Activated naive CD4-positive, alpha-beta T cell treated with anti-CD3 and anti-CD28 coated beads, Interleukin-2, amount 50 U/mL, for 72 hours (primary cell): ENCODE data around the gene PTPN11. TPM values are rescaled to one million over a fixed set of nuclear protein-coding genes. Genes with fewer than 3 reads are reported as not detected.
A peak's percentile ranks its signal among the peaks of the same experiment; 100 is the strongest.
"Not testable (repeated sequence)": the region's sequence is repeated elsewhere in the genome, so short reads cannot be mapped to it uniquely, and the experiment has no call there.

Source experiments
- ATAC-seq, 2 donors: fragments of 150-1000 bp; cut with Tn5 transposase; 2 replicates each; pipeline ENCODE4 v1.10.0; 2021; ENCODE audit warnings: mild to moderate bottlenecking in 2 of 2, moderate library complexity in 2 of 2
- DNase-seq, 2 donors: peaks; one replicate each; pipeline ENCODE4 v3.0.0; 2021 to 2022; ENCODE audit warnings: low spot score in 2 of 2
- H3K27ac Mint-ChIP-seq, 2 donors: one replicate each; pipeline ENCODE4 v1.8.0; 2022; ENCODE audit warnings: mild to moderate bottlenecking in 2 of 2, mixed read lengths in 2 of 2
- H3K36me3 Mint-ChIP-seq, 2 donors: one replicate each; pipeline ENCODE4 v1.8.0; 2022; ENCODE audit warnings: mixed read lengths in 2 of 2
- H3K9me3 Mint-ChIP-seq, 2 donors: one replicate each; pipeline ENCODE4 v1.8.0; 2022; ENCODE audit warnings: mixed read lengths in 2 of 2
- total RNA-seq, 2 donors: library from RNA; stranded (reverse); gene quantifications; one replicate each; pipeline ENCODE4 v1.2.3, GENCODE V29; 2022

The PTPN11 gene
- total RNA-seq, 2 donors from 2014 or later: 105 to 118 TPM

- Mint-ChIP-seq H3K9me3 (no peaks in the 10 kb centered on the region), H3K36me3 (peaks cover 39 to 45% of the 10 kb centered on the region in 2 donors), H3K27ac (peak overlapping the region in 1 of 2 donors; percentile 53)
- DNase-seq (no peak), ATAC-seq (no peak)
Measured at GRCh38 chr12:112406519-112407488, 11.9 kb upstream of the PTPN11 start.

- ATAC-seq, DNase-seq, H3K9me3 Mint-ChIP-seq: not testable (repeated sequence)
- peak overlapping the region; percentile 98 to 100 for H3K27ac Mint-ChIP-seq
- peaks cover 39 to 45% of the 10 kb centered on the region in 2 donors for H3K36me3 Mint-ChIP-seq
Measured at GRCh38 chr12:112407683-112408082, 11.1 kb upstream of the PTPN11 start.

DNA sequence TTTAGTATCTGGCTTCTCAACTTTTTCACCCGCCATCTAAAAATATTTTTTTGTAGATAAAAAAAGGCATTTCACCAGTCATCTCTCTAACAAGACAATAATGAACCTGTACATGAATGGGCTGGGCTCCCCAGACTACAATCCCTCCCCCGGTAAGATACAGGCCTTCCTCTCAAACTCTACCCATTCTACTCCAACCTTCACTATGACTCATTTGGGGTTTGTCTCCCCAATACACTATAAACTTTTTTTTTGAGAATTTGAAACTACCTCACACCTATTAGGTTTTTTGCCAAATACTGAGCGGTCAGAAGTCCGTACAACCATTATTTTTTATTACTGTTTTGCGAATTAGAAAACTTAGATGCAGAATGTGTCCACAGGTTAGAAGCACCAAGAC is 10.1 kb upstream of the PTPN11 start:
- Mint-ChIP-seq H3K27ac (peak overlapping the region; percentile 98 to 100), H3K36me3 (peaks cover 39 to 45% of the 10 kb centered on the region in 2 donors), H3K9me3 (no peaks in the 10 kb centered on the region)
- no peak for DNase-seq
- peak; percentile 26 to 50 for ATAC-seq

- peak; percentile 93 to 94 for ATAC-seq
- DNase-seq: peak; percentile 78 to 82
- no peaks in the 10 kb centered on the region for H3K9me3 Mint-ChIP-seq
- peak within 1 kb of the TSS; percentile 98 to 100 for H3K27ac Mint-ChIP-seq
- H3K36me3 Mint-ChIP-seq: peaks cover 39 to 44% of the 10 kb centered on the region in 2 donors
Measured at GRCh38 chr12:112409064-112409905, 9.5 kb upstream of the PTPN11 start, which contains the start of gene RPL6. Gene RPL6, minus strand, starts transcription at chr12:112409605. Its CDS starts 949 bp downstream, at chr12:112408656.

DNA sequence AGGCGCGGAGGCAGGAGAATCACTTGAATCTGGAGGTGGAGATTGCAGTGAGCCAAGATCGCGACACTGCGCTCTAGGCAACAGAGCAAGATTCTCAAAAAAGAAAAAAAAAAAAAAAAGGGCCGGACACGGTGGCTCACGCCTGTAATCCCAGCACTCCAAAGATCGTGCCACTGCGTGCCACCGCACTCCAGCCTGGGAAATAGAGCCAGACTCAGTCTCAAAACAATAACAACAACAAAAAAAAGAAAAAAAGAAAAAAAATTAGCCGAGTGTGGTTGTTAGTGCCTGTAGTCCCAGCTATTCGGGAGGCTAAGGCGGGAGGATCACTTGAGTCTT is 8.9 kb upstream of the PTPN11 start:
- peak overlapping the region; percentile 98 to 100 for H3K27ac Mint-ChIP-seq

GRCh38 chr12:112413855-112414625 is 4.7 kb upstream of the PTPN11 start:
- ATAC-seq (no peak), DNase-seq (no peak)
- H3K27ac Mint-ChIP-seq: no peak overlapping the region
- no peaks in the 10 kb centered on the region for H3K9me3 Mint-ChIP-seq
- H3K36me3 Mint-ChIP-seq: peaks cover 11 to 12% of the 10 kb centered on the region in 2 donors

More for the DNA sequence above, 8.9 kb upstream of the PTPN11 start:
- H3K9me3 Mint-ChIP-seq: no peaks in the 10 kb centered on the region
- DNase-seq: no peak
- no peak for ATAC-seq
- peaks cover 38 to 39% of the 10 kb centered on the region in 2 donors for H3K36me3 Mint-ChIP-seq

GRCh38 chr12:112415457-112415856 is 3.3 kb upstream of the PTPN11 start:
- peaks cover 12 to 14% of the 10 kb centered on the region in 2 donors for H3K36me3 Mint-ChIP-seq
- not testable (repeated sequence) for ATAC-seq, H3K9me3 Mint-ChIP-seq, H3K27ac Mint-ChIP-seq, DNase-seq

- Mint-ChIP-seq H3K36me3 (peaks cover 12 to 19% of the 10 kb centered on the region in 2 donors), H3K27ac (peak overlapping the region; percentile 99), H3K9me3 (no peaks in the 10 kb centered on the region)
- ATAC-seq: peak in 1 of 2 donors; percentile 2
- no peak for DNase-seq
Measured at GRCh38 chr12:112418273-112418607, 507 bp upstream of the PTPN11 start.

DNA sequence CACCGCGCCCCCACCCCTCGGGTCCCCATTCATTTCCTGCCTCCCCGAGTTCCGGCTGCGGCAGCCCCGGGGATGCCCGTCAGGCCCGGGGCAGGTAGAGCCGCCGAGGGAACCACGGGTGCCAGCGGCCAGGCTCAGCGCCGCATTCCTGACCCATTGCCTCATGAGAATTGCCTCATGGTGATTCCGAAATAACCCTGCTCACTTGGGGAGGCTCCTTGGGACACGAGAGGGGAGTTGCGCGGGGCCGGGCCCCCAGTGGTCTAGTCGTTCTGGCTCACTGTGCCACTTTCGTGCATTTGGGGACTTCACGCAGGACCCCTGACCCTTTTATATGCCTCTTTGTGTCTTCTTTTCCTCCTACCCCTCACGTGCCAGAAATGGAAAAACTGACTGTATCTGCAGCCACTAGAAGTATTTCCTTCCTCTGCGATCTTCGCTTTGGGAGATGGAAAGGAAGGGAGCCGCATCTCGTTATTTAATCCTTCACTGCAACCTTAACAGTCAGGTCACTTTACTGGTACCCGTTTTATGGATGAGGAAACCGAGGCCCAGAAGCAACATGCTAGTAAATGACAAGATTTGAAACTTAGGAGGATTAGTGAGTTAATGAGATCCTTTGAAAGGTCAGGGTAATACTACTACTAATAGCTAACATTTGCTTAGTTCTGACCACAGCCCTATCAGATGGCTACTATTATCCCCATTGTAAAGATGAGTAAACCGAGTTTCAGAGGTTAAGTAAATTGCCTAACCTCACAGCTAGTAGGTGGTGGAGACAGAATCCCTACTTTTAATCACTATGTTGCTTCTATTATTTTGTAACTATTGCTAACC is 768 bp downstream of the PTPN11 start:
- H3K27ac Mint-ChIP-seq: peak overlapping the region; percentile 99
- no peak for DNase-seq
- H3K36me3 Mint-ChIP-seq: peaks cover 12 to 19% of the 10 kb centered on the region in 2 donors
- peak in 1 of 2 donors; percentile 47 for ATAC-seq
- H3K9me3 Mint-ChIP-seq: no peaks in the 10 kb centered on the region

DNA sequence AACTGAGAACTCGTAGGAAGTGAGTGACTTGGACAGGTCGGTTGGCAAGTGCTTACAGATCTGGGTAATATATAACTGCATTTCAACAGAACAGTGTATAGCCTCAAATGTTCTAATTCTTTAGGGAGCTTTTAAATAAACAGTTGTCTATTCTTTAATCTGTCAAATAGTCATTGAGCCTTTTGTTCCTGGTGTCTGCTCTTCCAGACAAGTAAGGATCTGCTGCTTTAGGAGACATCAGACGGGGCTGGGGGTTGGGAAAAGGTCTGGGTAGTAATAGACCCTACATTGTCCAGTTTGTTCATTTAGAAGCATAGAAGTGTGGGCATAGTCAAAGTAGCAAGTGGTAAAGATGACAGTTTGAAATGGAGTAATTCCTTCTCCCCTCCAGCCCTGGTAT is 2.0 kb downstream of the PTPN11 start:
- H3K36me3 Mint-ChIP-seq: peaks cover 12 to 19% of the 10 kb centered on the region in 2 donors

DNA sequence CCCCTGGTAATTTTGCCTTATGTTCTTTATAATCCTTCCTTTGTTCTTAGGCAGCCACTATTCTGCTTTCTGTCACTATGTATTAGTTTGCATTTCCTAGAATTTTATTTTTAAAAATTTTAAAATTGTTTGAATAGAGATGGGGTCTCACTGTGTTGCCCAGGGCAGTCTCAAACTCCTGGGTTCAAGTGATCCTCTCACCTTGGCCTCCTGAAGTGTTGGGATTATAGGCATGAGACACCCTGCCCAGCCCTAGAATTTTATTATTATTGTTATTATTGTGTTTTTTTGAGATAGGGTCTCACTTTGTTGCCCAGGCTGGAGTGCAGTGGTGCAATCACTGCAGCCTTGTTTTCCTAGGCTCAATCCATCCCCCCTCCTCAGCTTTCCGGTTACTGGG is 2.6 kb downstream of the PTPN11 start:
- Mint-ChIP-seq H3K9me3 (no peaks in the 10 kb centered on the region), H3K27ac (no peak overlapping the region), H3K36me3 (peaks cover 12 to 19% of the 10 kb centered on the region in 2 donors)
- ATAC-seq (no peak), DNase-seq (no peak)

More for the DNA sequence above, 2.0 kb downstream of the PTPN11 start:
- no peaks in the 10 kb centered on the region for H3K9me3 Mint-ChIP-seq
- H3K27ac Mint-ChIP-seq: peak overlapping the region in 1 of 2 donors; percentile 99
- DNase-seq (no peak), ATAC-seq (no peak)

GRCh38 chr12:112422531-112422930 is 3.8 kb downstream of the PTPN11 start:
- ATAC-seq (no peak), DNase-seq (no peak)
- Mint-ChIP-seq H3K27ac (peak overlapping the region in 1 of 2 donors; percentile 26), H3K36me3 (peaks cover 12 to 19% of the 10 kb centered on the region in 2 donors), H3K9me3 (no peaks in the 10 kb centered on the region)

DNA sequence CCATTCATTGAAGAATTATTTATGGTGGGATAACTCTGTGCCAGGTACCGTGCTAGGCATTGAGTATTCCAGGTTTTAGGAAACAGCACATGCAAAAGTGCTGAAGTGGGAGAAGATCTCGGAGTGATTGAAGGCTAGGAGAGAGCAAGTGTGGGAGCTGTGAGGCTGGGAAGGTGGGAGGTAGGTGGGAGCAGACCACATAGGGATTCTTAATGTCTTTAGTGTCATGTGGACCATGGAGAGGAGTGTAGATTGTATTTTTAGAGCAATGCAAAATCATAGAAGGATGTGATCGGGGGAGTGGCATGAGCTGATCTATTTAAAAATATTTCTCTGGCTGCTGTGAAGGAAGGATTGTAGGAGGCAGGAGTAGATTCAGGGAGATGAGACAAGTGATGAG is 5.4 kb downstream of the PTPN11 start:
- Mint-ChIP-seq H3K27ac (peak overlapping the region in 1 of 2 donors; percentile 4), H3K9me3 (no peaks in the 10 kb centered on the region), H3K36me3 (peaks cover 6 to 12% of the 10 kb centered on the region in 2 donors)
- no peak for ATAC-seq
- DNase-seq: no peak

DNA sequence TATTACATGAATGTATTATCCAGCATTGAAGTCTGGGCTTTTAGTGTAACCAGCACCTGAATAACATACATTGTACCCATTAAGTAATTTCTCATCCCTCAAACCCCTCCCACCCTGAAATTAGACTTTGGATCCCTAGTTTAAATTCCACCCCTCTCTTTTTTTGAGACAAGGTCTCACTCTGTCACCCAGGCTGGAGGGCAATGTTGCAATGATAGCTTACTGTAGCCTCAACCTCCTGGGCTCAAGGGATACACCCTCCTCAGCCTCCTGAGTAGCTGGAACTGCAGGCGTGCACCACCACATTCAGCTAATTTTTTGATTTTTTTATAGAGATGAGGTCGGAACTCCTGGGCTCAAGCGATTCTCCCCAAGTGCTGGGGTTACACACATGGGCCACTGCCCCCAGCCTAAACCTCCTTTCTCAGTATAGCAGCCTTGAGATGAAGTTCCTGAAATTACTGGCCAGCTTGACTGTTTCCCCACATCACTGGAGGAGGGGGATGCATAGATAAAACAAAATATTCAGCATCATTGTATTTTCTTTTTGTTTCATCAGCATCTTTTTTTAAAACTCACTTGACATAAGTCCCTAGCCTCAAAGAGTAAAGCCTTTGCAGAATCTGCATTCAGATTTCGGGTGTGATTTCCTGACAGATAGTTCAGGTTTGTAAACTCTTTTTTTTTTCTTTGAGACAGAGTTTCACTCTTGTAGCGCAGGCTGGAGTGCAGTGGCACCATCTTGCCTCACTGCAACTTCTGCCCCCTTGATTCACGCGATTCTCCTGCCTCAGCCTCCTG is 7.0 kb downstream of the PTPN11 start:
- peaks cover 0 to 5% of the 10 kb centered on the region in 2 donors for H3K36me3 Mint-ChIP-seq
- peak overlapping the region in 1 of 2 donors; percentile 32 for H3K27ac Mint-ChIP-seq
- no peak for DNase-seq
- ATAC-seq: no peak
- no peaks in the 10 kb centered on the region for H3K9me3 Mint-ChIP-seq

GRCh38 chr12:112427760-112428159 is 9.0 kb downstream of the PTPN11 start:
- DNase-seq (no peak), ATAC-seq (no peak)
- peaks cover 6 to 10% of the 10 kb centered on the region in 2 donors for H3K36me3 Mint-ChIP-seq
- no peaks in the 10 kb centered on the region for H3K9me3 Mint-ChIP-seq
- H3K27ac Mint-ChIP-seq: no peak overlapping the region
